NCI-H1417 (cell line): ENCODE measurements around the gene APOBEC3B.
A peak's percentile ranks its signal among the peaks of the same experiment; 100 is the strongest.
"Not testable (repeated sequence)": the region's sequence is repeated elsewhere in the genome, so short reads cannot be mapped to it uniquely, and the experiment has no call there.

Experiments
- DNase-seq, 3 experiments: peaks; one replicate each; lab custom pipeline; 2025; lab: John Stamatoyannopoulos, UW

APOBEC3B gene

DNA sequence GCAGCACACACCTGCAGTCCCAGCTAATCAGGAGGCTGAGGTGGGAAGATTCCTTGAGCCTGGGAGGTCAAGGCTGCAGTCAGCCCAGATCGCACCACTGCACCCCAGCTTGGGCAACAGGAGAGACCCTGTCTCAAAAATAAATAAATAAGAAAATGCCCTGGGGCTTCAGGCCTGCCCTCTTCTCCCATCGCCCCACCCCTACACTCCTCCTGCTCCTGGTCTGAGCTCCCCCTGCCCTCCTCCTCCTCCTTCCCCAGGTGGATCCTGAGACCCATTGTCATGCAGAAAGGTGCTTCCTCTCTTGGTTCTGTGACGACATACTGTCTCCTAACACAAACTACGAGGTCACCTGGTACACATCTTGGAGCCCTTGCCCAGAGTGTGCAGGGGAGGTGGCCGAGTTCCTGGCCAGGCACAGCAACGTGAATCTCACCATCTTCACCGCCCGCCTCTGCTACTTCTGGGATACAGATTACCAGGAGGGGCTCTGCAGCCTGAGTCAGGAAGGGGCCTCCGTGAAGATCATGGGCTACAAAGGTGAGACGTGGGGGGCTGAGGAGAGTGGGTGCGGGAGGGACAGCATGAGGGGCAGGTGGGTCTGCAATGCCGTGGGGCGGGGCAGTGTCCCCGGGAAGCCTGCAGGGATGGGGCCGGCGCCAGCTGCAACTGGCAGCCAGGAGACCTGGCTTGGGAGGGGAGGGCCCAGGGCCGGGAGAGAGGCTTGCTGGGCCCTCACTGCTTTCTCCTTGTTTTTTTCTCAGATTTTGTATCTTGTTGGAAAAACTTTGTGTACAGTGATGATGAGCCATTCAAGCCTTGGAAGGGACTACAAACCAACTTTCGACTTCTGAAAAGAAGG, 49.5 kb downstream of the APOBEC3B start:
- not testable (repeated sequence) for DNase-seq

DNA sequence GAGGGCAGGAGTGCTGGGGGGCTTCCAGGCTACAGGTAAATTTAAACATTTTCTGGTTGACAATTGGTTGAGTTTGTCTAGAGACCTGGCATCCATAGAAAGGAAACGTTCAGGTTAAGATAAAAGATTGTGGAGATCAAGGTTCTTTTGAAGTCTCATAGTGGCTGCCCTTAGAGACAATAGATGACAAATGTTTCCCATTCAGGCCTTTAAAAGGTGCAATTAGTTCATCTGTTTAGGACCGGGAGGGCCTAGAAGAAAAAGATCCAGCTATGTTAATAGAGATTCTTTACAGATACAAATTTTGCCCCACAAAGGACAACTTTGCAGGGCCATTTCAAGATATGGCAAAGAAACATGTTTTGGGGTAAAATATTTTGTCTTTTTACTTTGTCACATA, 54.9 kb downstream of the APOBEC3B start:
- not testable (repeated sequence) for DNase-seq

DNA sequence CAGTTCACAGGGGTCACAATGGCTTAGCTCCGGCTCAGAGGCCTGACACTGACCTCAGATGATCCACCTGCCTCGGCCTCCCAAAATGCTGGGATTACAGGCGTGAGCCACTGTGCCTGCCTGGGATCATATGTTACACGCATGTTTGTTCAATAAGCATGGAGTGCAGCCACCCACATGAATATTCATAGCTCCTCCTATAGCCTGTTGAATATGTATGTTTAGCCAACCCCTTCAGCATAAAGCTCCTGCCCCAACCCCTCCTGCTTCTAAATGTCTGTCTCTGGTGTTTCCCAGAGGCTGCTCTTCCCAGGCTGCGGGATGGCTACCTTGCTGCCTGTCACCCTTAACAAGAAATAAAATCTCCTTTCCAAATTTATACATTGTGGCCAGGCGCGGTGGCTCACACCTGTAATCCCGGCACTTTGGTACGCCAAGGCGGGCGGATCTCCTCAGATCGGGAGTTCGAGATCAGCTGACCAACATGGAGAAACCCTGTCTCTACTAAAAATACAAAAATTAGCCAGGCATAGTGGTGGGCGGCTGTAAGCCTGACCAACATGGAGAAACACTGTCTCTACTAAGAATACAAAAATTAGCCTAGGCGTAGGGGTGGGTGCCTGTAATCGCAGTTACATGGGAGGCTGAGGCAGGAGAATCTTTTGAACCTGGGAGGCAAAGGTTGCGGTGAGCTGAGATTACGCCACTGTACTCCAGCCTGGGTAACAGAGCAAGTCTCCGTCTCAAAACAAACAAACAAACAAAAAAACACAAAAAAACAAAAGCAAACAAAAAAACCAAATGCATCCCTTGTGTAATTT, 57.4 kb downstream of the APOBEC3B start:
- DNase-seq = no peak

DNA sequence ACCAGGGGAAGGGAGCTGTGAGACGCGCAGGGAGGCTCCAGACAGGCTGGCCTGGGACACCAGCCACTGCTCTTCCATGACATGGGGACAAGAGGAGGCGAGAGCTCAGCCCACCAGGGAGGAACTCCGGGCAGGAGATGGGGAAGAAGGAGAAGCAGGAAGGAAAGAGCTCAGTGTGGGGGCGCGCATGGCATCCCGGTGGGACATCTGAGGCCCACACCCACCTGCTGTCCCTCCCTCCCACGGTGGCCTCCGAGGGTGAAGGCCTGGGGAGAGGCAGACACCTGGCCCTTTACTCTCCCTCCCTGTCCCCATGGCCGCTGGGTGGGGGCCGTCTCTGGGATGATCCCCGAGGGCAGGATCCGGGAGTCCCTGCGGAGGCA, 58.0 kb downstream of the APOBEC3B start:
- DNase-seq = not testable (repeated sequence)

DNA sequence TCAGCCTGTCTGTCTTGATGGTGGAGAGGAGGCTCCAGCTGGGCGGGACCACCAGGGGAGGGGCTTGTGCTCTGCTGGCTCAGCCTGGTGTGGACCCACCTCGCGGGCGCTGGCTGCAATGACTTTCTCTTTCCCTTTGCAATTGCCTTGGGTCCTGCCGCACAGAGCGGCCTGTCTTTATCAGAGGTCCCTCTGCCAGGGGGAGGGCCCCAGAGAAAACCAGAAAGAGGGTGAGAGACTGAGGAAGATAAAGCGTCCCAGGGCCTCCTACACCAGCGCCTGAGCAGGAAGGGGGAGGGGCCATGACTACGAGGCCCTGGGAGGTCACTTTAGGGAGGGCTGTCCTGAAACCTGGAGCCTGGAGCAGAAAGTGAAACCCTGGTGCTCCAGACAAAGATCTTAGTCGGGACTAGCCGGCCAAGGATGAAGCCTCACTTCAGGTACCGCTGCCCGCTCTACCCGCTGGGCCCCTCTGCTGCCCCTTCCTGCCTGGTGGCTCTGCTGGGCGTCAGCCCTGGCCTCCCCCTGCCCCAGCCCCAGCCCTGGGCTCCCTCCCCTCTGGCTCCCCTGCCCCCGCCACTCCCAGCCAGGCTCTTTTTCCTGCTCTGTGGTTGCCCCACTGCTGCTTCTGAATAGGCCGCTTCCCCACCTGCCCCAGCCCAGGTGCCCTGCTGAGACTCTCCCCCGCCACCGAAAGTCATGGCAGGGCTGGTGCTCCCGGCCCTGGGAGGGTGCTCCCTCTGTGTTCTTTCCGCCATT, 58.6 kb downstream of the APOBEC3B start, which contains the start of gene APOBEC3F:
TSS of gene APOBEC3F (plus strand) at position 327 of the 759 bp plus-strand sequence. CDS start at position 424, 97 bp downstream.
- DNase-seq = peak in 2 of 3 experiments; percentile 19 to 26

DNA sequence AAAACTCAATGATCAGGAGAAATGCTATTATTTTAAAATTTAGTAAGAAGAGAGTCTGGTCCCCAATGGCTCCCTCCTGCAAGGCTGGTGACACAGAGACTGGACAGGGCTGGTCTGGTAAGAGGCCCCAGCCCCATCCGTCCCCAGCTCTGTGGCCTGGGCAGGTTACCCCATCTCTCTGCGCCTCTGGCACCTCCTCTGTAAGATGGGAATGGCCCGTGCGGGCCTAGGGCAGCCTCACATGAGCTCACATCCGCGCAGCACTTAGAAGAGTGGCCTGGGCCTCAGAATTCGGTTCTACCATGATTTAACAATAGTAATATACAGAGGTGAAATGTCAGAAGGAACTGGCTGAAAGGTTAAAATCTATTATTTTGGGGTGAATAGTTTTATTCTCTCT, 59.8 kb downstream of the APOBEC3B start:
- DNase-seq = no peak
